ENCODE results near the gene CHD8. TPM values are rescaled to one million over a fixed set of nuclear protein-coding genes. Genes with fewer than 3 reads are reported as not detected.

CHD8 gene
- polyA plus RNA-seq, 3 donors: 75.2 to 78.5 (median 76.0) TPM

DNA sequence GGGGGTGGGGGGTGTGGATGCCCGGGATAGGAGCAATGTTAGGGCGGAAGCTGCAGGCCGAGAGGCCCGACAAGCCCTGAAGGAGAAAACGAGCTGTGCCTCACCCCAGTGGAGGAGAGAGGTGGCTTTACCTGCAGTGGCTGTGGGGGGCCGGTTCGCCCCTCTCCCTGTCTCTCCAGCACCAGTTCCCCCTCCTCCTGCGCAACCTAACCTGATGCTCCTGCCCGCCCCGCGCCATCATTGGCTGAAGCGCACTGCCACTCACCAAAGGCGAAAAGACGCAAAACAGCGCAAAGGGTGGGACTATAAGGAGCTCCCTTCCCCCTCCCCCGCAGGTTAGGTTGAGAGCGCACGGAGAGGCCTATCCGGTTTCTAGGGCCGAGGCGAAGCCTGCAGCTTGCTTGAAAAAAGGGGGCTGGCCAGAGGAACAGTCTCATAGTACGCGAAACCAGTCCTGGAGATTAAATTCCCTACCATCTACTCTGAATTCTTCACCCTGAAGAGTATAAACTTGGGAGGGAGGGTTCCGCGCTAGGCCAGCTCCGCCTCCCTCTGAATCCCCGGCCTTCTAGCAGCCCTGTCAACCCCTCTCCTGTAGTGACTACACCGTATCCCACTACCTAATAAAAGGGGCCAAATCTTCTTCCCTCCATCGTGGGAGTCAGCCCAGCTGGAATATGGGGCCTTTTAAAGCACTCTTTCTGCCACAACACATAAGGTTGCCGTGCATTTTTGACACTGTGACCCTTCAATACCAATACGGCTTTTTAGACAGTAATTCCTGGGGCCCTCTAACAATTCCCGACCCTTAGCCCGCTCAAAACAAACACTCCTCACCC lies 18.6 kb downstream of the CHD8 start:
- peak; percentile 99 to 100 (median 100) for DNase-seq (ENCODE audit: low read depth in 3 of 3, low spot score in 2 of 3)

- no peak for DNase-seq (ENCODE audit: low read depth in 3 of 3, low spot score in 2 of 3)
Observed at GRCh38 chr14:21436567-21437062, 19.3 kb downstream of the CHD8 start.

DNA sequence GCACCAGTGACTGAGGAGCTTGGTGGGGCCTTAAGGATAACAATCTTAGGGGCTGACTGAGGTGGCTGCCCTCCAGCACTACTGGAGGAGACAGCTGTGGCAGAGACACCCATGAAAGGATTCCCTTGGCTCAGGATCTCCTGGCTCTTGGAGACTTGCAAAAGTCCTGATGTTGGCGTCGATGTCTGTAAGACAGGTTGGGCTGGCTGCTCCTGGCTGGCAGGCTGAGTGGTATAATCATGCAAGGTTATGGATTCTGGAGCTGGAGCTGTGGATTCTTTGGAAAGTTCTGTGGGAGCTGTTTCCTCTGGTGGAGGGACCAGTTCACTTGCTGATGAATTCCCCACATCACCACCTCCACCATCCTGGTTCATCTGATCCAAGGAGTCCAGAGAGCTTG lies 24.8 kb downstream of the CHD8 start:
- DNase-seq (ENCODE audit: low read depth in 3 of 3, low spot score in 2 of 3): no peak

DNA sequence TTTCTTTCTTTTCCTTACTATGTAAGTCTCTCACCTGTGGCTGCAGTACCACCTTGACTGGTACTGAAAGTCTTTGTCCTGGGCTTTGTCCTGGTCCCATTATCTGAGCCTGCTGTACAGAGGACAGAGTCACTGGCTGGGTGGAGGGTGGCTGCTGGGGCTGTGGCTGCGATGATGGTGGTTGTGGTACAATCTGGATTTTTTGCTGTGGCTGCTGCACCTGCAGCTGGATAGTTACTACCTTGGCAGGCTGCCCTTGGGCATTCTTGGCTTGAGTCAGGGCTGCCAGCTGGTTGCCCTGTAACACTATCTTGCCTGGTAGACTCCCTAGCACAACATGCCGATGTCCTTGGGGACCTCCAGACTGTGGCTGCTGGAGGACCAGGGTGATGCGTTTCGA lies 27.0 kb downstream of the CHD8 start:
- DNase-seq (ENCODE audit: low read depth in 3 of 3, low spot score in 2 of 3): no peak

DNA sequence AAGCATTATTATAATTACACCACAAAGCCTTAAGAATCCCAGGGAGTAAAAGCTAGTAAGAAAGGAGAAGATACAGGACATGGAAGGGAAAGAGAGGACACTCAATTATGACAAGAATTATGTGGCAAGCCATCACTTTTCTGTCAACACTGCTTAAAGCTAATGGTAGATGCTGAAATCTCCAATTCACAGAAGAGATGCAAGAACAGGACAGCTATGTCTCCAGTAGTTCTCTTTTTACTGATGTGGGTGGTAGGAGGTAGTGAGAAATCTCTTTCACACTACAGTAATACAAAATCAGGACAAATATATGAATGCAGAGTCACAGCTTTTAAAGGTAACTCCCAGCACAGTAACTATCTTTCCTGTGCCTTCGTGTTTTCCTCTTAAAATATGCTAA lies 29.2 kb downstream of the CHD8 start:
- DNase-seq (ENCODE audit: low read depth in 3 of 3, low spot score in 2 of 3): no peak

GRCh38 chr14:21419528-21419927 lies 36.4 kb downstream of the CHD8 start:
- DNase-seq (ENCODE audit: low read depth in 3 of 3, low spot score in 2 of 3): no peak

DNA sequence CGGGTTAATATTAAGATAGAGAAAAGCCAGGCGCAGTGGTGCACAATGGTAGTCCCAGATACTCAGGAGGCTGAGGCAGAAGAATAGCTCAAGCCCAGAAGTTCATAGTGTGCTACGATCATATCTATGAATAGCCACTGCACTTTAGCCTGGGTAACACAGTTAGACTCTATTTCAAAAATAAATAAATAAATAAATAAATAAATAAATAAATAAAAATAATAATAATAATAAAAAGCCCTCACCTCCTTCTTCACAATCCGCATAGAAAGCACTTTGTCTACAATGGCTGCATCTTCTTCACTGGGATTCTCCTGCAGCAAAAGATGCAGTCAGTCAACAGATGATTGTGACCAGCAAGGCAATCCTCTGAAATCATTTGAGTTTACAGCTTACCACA lies 40.6 kb downstream of the CHD8 start:
- DNase-seq (ENCODE audit: low read depth in 3 of 3, low spot score in 2 of 3): no peak

DNA sequence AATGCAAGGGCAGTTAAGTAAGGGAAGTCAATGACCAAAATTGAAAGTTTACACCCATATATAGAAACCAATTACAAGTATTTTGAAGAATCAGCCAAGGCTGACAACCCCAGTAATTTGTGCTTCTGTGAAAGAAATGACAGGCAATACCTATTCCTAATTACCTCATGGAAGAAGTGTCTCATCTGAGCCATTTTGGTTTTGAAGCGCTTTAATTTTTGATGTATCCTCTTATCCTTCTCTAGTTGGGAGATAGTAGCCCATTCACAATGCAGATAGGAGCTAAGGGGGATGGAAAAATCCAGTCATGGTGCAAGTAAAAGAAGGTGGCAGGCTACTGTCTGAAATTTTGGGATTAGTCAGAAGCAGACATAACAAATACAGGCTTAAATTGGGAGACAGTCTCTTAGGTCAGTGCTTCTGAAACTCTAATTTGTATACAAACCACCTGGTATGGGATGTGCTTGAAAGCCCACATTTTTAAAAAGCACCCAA lies 41.7 kb downstream of the CHD8 start:
- DNase-seq (ENCODE audit: low read depth in 3 of 3, low spot score in 2 of 3): no peak

DNA sequence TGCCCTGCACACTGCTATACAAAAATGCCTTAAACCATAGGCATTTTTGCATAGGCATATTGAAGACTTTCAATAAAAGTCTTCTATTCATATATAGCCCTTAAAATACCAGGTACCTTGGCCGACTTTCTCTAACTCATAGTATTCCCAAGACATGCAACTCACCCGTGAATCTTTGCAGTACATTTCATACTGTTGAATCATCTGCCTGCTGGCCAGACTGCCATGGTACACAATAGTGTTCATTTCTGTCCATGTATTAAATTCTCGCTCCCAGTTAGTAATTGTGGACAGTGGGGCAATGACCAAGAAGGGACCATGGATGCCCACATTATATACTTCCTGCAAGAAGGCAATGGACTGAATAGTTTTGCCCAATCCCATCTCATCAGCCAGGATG lies 47.8 kb downstream of the CHD8 start:
- DNase-seq (ENCODE audit: low read depth in 3 of 3, low spot score in 2 of 3): no peak

DNA sequence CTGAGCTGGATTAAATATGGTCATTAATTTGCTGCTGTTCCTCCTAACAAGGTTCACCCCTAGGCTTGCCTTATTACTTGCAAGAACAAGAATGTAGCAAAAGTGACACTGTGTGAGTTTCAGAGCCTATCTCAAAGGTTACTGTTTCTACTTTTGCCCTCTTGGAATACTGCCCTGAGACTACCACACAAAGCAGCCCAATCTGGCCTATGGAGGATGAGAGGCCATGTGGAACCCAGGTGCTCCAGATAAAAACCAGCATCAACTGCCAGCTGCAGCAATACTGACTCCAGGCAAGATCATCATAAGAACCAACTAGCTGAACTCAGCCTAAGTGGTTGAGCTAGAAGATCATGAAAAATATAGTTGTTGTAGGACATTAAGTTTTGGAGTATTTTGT lies 49.7 kb downstream of the CHD8 start:
- DNase-seq (ENCODE audit: low read depth in 3 of 3, low spot score in 2 of 3): no peak

- no peak for DNase-seq (ENCODE audit: low read depth in 3 of 3, low spot score in 2 of 3)
Observed at GRCh38 chr14:21405097-21405496, 50.8 kb downstream of the CHD8 start.

DNA sequence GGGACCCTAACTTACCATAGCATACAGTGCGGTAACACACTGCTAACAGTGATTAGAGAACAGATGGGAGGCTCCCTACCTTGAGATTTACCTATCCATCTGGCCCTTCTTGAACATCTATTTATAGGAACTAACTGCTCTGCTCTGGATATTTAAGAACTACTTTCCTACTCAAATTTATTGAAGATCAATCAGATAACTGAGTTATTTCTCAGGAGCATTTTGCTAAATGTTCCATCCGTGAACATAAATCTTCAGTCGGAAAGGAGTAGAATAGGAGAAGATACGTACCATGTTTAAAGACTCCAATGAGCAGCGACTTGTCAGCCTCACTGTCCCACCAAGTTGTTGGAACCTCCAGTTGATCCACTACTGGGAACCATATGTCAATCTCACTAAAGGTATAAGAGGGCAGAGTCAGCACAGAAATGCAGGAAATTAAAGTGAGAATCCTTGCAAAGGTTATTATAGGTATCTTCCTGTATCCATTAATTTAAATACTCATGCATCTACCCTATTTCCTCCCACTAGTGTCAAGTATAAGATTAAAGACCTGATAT lies 56.5 kb downstream of the CHD8 start:
- no peak for DNase-seq (ENCODE audit: low read depth in 3 of 3, low spot score in 2 of 3)

GRCh38 chr14:21398901-21399300 lies 57.0 kb downstream of the CHD8 start:
- no peak for DNase-seq (ENCODE audit: low read depth in 3 of 3, low spot score in 2 of 3)

DNA sequence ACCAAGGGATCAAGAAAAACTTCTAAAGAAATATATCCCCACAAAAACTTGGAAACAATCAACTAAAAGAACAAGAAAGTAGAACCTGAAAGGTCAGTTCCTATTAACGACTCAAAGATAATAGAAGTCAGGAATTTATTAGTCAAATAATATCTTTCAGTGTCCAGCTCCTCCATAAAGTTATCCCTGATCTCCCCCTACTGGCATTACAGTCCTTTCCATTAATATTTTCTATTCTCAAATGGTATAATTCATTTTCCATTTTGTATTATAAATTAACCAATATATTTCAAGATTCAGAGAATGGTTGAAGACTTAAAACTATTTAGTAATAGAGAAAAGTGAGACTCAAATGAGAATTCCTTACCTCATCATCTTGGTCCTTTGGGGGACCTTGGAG lies 60.5 kb downstream of the CHD8 start:
- DNase-seq (ENCODE audit: low read depth in 3 of 3, low spot score in 2 of 3): no peak

GRCh38 chr14:21385188-21385904 lies 70.6 kb downstream of the CHD8 start:
- no peak for DNase-seq (ENCODE audit: low read depth in 3 of 3, low spot score in 2 of 3)

- DNase-seq (ENCODE audit: low read depth in 3 of 3, low spot score in 2 of 3): no peak
Observed at GRCh38 chr14:21384494-21384851, 71.5 kb downstream of the CHD8 start.

DNA sequence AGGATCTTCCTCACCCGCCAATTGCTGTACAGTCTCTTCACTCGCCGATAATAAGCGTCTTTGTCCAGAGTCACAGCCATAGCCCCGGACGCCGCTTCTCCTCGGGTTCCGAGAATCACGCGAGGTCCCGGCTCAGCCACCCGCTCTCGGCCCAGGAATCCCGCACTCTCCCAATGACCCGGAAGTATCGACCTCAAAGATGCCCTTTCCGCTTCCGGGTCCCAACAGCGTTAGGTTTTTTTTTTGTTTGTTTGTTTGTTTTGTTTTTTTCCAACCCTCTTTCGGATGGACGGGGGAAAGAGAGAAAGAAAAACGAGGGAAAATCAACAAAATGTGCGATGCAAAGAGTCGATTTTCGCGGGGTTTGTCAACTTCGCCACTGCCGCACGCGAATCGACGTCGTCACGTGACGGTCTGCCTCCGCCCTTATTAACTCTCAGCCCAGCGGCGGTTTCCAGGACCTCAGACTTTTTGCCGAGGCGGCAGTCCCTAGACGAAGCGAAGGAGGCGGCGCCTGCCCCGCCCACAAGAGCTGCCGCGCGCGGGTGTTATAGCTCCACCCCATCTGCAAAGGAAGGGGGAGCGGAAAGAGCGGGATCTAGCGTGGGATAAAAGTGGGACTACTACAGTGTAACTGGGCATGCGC lies 72.0 kb downstream of the CHD8 start, which contains the start of gene SUPT16H:
TSS of gene SUPT16H (minus strand) at position 172 of the 646 bp plus-strand sequence. CDS start at position 80, 92 bp downstream.
- DNase-seq (ENCODE audit: low read depth in 3 of 3, low spot score in 2 of 3): peak; percentile 91 to 92 (median 91)

DNA sequence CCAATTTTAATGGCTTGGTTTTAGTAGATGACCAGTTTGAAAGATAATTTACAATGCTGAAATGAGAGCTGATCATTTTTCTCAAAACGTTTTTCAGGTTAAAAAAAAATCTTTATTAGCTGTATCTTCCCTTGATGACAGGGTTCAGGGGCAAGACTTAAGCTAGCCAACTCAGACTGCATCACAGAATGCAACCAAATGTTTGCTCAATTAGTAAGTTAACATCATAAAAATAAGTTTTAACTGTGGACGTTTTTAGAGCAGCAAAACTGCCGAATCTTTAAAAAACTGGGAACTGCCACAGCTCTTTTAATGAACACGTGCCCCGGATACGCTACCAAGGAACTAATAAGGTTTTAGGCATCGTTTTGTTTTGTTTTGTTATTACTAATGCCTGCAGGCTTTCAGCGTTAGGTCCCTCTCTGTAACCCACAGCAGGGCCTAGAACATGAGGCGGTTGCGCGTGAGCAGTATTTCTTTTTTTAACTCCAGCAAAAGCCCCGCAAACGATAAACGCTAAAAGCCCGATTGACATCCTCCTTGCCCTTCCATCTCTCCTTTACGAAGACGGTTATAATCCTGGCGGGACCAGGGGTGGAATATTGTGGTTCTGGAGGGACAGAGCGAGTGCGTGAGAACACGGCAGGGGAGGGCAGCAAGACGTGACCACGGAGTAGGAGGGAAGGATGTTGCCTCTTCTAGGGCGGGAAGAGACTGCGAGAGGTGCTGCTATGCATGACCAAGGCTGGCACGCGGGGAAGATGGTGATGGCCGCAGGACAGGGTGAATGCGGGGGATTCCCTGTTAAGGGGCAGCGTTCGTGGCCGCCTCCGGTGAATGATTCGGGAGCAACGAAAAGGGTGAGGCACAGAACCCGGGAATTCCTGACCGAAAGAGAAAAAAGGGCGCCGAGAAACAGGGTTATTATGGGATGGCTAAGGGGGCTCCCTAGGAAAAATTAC lies 72.8 kb downstream of the CHD8 start:
- peak in 2 of 3 donors; percentile 16 to 25 for DNase-seq (ENCODE audit: low read depth in 3 of 3, low spot score in 2 of 3)

- DNase-seq (ENCODE audit: low read depth in 3 of 3, low spot score in 2 of 3): no peak
Observed at GRCh38 chr14:21382095-21382494, 73.8 kb downstream of the CHD8 start.

GRCh38 chr14:21379338-21379737 lies 76.6 kb downstream of the CHD8 start:
- no peak for DNase-seq (ENCODE audit: low read depth in 3 of 3, low spot score in 2 of 3)
